ENCODE results near the gene SLK.

Gene SLK

DNA sequence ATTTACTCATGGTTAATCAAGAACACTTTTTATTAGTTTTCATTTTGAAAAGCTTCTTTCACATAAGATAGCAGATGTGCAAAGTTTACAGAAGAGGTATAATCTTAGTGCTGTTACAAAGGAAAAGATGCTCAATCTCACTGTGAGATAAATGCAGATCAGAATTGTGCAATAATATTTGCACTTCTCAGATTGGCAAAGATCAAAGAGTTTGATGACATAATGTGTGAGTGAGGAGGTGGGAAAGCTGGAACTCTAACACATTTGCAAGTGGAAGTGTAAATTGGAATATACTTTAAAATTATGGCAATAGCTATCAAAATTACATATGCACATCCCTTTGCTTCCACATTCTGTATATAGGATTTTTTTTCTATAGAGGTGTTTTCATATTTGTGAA, 27.4 kb upstream of the SLK start:
- TF ChIP-seq, protein P1, sequence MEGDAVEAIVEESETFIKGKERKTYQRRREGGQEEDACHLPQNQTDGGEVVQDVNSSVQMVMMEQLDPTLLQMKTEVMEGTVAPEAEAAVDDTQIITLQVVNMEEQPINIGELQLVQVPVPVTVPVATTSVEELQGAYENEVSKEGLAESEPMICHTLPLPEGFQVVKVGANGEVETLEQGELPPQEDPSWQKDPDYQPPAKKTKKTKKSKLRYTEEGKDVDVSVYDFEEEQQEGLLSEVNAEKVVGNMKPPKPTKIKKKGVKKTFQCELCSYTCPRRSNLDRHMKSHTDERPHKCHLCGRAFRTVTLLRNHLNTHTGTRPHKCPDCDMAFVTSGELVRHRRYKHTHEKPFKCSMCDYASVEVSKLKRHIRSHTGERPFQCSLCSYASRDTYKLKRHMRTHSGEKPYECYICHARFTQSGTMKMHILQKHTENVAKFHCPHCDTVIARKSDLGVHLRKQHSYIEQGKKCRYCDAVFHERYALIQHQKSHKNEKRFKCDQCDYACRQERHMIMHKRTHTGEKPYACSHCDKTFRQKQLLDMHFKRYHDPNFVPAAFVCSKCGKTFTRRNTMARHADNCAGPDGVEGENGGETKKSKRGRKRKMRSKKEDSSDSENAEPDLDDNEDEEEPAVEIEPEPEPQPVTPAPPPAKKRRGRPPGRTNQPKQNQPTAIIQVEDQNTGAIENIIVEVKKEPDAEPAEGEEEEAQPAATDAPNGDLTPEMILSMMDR (IDR thresholded peaks at IDR 0.05) = no peak
- no peak for TF ChIP-seq ZFX (IDR thresholded peaks at IDR 0.05; ENCODE audit: borderline replicate concordance)
- no peak overlapping the region for H3K27ac ChIP-seq

DNA sequence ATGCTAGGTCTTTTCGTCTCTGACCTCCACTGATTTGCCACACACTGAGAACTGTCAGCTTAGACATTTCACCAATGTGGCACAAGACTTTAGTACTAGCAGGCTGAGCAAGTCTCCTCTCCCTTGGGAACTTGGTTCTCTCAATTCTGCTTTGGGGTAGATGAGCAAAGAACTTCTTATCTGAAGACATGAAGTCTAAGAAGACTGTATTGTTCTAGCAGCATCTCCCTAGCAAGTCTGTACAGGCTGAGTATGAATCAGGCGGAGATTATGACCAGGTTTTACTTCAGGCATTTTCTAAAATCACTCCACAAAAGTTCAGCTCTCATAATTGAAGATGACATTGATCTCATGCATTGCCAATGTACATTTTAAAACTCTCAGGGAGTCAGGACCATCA, 25.1 kb upstream of the SLK start:
- TF ChIP-seq ZFX (IDR thresholded peaks at IDR 0.05; ENCODE audit: borderline replicate concordance) = no peak
- TF ChIP-seq, protein P1 (IDR thresholded peaks at IDR 0.05) = no peak
- H3K27ac ChIP-seq = no peak overlapping the region

DNA sequence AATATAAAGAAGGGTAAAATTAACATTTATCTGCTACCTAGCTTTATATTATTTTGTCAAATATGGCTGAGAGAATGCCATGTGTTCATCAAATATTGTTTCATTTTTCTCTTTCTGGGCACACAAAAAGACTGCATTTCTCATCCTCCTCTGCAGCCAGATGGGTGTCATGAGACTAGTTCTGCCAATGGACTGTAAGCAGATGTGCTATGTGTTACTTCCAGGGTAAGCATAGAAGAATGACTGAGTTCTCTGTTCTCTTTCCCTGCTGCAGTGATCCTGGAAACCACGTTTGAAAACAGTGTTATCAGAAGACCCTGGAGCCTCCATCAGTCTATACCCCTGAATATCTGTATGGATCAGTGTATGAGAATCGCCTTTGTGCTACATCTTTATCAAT, 24.1 kb upstream of the SLK start:
- TF ChIP-seq ZFX (IDR thresholded peaks at IDR 0.05; ENCODE audit: borderline replicate concordance) = no peak
- TF ChIP-seq, protein P1 (IDR thresholded peaks at IDR 0.05) = no peak
- no peak overlapping the region for H3K27ac ChIP-seq

DNA sequence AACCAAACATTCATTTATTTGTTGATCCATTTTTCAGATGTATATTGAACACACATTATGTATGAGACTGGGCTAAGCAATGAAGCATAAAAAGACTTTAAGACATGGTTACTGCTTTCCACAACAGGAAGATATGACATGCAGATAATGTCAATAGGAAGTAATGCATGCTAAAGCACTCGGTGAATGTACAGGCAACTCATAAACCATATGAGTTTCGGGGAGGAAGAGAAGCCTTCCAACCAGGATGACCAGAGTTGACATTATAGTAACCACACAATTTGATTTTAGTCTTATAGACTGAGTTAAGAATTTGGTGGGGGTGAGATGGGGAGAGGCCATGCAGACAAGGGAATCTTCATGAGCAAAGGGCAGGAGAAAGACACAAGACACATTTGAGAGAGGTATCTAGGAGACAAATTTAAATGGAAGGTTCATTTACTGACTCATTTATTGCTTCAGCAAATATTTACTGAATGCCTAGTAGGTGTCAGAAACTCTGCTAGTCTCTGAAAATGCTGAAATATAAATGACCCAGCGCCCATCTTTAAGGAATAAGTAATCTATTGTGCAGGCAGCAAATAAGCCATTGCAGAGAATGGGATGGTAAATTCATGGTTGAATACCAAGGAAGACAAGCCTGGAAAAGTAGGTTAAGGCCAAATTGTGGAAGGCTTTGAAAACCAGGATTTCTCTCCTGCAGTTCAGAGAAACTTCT, 19.0 kb upstream of the SLK start:
- no peak for TF ChIP-seq ZFX (IDR thresholded peaks at IDR 0.05; ENCODE audit: borderline replicate concordance)
- TF ChIP-seq, protein P1 (IDR thresholded peaks at IDR 0.05) = no peak
- H3K27ac ChIP-seq = peak overlapping the region; percentile 76

DNA sequence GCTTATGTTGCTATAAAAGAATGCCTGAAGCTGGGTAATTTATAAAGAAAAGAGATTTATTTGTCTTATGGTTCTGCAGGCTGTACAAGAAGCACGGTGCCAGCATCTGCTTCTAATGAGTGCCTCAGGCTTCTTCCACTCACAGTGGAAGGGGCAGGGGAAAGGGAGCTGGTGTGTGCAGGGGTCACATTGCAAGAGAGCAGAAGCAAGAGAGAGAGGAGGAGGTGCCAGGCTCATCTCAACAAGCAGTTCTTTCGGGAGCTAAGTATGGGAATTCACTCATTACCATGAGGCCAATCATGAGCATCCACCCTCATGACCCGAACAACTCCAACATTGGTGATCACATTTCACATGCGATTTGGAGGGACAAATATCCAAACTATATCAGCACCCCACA, 17.2 kb upstream of the SLK start:
- H3K27ac ChIP-seq = peak overlapping the region; percentile 76
- no peak for TF ChIP-seq ZFX (IDR thresholded peaks at IDR 0.05; ENCODE audit: borderline replicate concordance)
- TF ChIP-seq, protein P1 (IDR thresholded peaks at IDR 0.05) = no peak

DNA sequence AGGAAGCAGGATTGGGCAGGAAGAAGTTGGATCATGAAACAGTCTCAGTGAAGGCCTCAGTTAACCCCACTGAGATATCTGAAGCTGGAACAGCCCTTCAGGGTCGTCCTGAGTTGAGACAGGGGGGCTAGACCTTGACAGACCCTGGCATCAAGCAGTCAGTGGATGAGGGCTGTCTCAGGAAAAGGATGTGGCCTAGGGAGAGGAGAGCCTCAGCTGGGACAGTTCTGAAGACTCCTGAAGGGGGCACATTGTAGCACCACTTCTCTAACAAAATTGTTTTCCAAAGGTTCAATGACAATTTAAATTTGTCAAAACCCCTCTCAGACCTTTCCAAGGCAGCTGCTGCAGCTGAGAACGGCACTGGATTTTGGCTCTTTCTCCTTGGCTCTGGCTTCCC, 15.8 kb upstream of the SLK start:
- H3K27ac ChIP-seq = peak overlapping the region; percentile 64; the same call in 1 of the 2 replicates
- no peak for TF ChIP-seq ZFX (IDR thresholded peaks at IDR 0.05; ENCODE audit: borderline replicate concordance)
- TF ChIP-seq, protein P1 (IDR thresholded peaks at IDR 0.05) = no peak

DNA sequence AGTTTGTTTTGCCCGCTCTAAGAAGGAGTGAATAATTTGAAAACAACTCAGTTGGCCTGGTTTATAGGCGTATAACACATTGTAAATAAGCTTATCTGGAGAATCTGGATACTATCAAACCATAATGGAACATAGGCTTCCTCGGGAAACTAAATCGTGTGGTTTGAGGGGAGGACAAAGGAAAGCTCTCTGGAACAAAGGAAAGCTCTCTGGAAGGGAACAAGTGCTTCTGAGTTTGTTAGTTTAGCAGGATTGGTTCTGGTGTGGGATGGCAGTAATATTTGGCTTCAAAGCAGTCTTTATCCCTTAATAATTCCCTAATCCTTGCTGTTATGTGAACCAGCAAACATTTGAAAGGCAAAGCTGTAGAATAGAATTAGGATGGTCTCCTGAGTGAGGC, 15.0 kb upstream of the SLK start:
- peak overlapping the region; percentile 64 for H3K27ac ChIP-seq
- no peak for TF ChIP-seq ZFX (IDR thresholded peaks at IDR 0.05; ENCODE audit: borderline replicate concordance)
- TF ChIP-seq, protein P1 (IDR thresholded peaks at IDR 0.05) = no peak

All from 22Rv1 (cell line).